Measurements from ENCODE around the gene IL23R.
"Not testable (repeated sequence)": the region's sequence is repeated elsewhere in the genome, so short reads cannot be mapped to it uniquely, and the experiment has no call there.

Gene IL23R

GRCh38 chr1:67194209-67194863 lies 28.1 kb downstream of the IL23R start:
- DNase-seq: no peak

- DNase-seq: no peak
Measured at GRCh38 chr1:67200755-67201154, 34.5 kb downstream of the IL23R start.

DNA sequence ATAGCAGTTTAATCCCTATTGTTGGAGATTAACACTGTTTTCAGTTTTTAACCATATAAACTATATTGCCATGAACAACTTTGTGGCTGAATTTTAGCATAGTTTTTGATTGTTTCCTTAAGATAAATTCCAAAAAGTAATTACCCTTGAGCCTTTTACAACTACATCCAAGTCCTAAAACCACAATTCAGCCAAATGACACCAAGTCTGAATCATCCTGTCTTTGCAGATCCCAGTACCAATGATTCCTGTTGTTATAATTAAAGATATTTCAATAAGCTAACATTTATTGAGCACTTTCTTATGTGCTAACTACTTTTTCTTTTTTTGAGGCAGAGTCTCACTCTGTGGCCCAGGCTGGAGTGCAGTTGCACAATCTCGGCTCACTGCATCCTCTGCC lies 35.6 kb downstream of the IL23R start:
- DNase-seq: no peak

GRCh38 chr1:67204298-67204980 lies 38.2 kb downstream of the IL23R start:
- DNase-seq: no peak

DNA sequence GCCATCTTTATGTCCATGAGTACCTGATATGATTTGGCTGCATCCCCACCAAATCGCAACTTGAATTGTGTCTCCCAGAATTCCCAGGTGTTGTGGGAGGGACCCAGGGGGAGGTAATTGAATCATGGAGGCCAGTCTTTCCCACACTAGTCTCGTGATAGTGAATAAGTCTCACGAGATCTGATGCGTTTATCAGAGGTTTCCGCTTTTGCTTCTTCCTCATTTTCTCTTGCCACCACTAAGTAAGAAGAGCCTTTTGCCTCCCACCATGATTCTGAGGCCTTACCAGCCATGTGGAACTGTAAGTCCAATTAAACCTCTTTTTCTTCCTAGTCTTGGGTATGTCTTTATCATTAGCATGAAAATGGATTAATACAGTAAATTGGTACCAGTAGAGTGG lies 41.1 kb downstream of the IL23R start:
- not testable (repeated sequence) for DNase-seq

- DNase-seq: no peak
Measured at GRCh38 chr1:67208217-67208616, 42.0 kb downstream of the IL23R start.

DNA sequence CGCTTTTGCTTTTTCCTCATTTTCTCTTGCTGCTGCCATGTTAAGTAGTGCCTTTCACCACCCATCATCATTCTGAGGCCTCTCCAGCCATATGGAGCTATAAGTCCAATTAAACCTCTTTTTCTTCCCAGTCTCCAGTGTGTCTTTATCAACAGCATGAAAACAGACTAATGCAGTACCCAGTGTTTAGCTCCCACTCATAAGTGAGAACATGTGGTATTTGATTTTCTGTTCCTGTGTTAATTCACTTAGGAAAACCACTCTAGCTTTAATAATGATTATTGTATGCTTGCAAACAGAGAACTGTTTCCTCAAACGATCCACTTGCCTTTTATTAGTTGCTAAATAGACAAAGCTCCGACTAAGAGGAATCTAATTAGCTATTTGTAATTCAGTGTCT lies 43.3 kb downstream of the IL23R start:
- DNase-seq: no peak

- no peak for DNase-seq
Measured at GRCh38 chr1:67211589-67212563, 45.6 kb downstream of the IL23R start.

- no peak for DNase-seq
Measured at GRCh38 chr1:67213164-67213563, 46.9 kb downstream of the IL23R start.

- no peak for DNase-seq
Measured at GRCh38 chr1:67213948-67214347, 47.7 kb downstream of the IL23R start.

DNA sequence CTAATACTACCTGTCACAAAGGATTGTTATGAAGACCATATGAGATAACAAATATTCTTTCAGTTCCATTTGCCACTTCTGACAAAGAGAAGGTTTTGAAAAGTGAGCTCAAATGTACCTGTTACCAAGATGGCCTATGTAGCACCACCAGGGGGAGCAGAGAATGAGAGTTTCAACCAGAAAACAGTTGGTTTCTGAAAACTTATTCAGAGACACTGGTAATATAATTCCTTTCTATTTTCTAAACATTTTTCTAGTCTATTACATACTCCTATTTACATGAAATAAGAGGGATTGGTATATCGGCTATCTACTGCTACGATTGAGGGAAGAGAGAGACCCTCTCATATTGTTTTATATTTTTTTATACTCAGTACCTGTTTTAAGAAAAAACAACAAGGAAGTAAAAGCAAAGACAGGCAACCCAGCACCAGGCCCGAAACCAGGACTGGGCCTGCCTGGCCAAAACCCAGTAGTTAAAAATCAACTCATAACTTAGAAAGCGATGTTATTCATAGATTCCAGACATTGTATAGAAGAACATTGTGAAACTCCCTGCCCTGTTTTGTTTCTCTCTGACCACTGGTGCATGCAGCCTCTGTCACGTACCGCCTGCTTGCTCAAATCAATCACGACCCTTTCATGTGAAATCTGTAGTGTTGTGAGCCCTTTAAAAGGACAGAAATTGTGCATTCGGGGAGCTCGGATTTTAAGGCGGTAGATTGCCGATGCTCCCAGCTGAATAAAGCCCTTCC lies 48.3 kb downstream of the IL23R start:
- no peak for DNase-seq

DNA sequence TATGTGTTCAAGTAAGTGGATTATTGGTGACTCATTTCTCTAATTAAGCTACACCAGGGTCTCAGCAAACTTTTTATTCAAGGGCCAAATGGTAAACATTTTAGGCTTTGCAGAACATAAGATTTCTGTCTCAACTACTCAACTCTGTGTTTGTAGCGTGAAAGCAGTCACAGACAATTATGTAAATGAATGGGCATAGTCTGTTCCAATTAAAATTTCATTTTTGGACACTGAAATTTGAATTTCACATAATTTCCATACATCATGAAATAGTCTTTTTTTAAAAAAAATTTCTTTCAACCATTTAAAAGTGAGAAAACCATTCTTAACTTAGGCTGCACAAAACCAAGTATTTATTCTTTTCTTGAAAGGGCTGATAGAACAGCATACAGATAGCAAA lies 50.1 kb downstream of the IL23R start:
- DNase-seq: no peak

GRCh38 chr1:67217417-67217816 lies 51.2 kb downstream of the IL23R start:
- DNase-seq: no peak

GRCh38 chr1:67217938-67218337 lies 51.7 kb downstream of the IL23R start:
- no peak for DNase-seq

GRCh38 chr1:67224856-67225255 lies 58.6 kb downstream of the IL23R start:
- DNase-seq: no peak

DNA sequence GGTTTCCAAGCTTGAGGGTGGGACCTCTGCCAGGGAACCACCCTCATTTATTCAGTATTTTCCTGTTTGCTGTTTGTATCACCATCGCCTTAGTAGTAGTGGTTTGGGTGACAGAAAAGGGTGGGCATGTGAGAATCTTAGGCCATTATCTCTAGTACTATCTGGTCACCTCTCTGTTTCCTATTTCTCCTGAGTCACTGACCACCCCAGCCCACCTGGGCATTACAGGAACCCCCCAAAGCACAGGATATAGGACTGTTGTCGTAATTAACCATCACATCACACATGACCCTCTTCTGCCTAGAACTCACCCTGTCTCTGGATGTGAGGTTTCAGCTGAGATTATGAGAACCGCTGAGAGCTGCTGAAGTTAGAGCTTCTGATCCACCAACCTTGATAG lies 60.4 kb downstream of the IL23R start:
- DNase-seq: no peak

DNA sequence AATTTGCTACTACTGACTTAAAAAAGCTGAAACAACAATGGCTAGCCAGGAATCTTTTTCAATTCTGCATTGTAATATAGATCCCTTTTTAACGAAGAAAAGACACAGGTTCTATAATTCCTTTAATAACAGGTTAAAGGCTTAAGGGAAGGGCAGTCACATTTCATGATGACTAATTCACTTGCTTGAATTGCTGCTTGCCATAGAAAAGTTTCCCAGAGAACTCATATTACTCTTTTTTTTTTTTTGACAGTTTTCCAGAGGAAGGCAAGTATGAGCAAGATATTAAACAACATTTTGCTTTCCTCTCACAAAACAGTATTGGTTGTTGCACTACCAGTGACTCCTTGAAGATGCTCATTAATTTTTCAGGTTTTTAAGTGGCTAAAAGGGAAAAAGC lies 60.9 kb downstream of the IL23R start:
- no peak for DNase-seq

DNA sequence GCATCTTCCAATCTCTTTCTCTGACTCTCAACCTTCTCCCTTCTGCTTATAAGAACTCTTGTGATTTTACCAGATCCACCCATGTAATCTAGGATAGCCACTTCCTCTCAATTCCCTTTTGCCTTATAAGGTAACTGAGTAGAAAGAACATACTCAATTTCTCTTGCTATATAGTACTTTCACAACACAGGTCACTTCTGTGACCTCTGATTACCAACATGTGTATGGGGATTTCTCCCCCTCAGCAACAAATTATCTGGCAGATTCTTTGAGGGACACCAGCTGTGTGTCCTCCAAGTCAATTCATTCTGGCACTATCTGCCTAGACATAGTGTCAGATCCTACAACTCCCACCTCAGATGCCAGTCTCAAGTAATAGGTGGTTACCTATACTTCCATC lies 62.5 kb downstream of the IL23R start:
- DNase-seq: no peak

DNA sequence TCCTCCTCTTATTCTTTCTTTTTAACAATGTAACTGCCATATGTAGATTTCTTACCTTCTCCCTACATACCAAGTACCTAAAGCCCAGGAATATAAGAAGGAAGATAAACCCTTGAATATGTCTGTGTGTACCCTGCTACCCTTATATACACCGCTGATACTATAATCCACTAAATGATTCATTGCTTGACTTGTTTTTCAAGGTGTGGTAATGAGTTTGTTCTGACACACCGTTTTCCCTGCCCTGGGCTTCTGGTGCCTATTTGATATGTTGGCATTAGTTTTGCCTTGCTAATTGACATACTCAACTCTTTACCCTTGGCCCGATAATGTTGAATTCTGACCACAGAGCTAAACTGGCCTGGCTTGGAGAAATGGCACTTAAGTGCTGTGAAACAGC lies 64.3 kb downstream of the IL23R start:
- DNase-seq: no peak

GRCh38 chr1:67236277-67236676 lies 70.0 kb downstream of the IL23R start:
- no peak for DNase-seq

DNA sequence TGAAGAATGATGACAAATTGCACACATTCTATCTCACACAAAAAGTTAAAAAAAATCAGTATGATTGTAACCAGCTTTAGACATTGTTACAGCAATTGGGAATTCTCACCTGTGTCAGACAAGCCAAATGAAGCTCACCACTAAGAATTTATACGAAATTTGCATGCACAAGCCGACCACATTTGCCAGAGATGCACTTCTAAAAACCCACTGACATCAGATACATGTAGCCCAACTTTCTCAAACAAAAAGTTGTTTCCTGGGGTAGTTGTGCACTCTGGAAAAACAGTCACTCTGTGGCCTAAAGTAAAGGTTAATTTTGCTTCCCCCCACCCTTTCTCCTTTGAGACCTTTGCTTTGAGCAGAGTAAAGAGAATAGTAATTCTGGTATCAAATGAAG lies 73.5 kb downstream of the IL23R start:
- DNase-seq: no peak

DNA sequence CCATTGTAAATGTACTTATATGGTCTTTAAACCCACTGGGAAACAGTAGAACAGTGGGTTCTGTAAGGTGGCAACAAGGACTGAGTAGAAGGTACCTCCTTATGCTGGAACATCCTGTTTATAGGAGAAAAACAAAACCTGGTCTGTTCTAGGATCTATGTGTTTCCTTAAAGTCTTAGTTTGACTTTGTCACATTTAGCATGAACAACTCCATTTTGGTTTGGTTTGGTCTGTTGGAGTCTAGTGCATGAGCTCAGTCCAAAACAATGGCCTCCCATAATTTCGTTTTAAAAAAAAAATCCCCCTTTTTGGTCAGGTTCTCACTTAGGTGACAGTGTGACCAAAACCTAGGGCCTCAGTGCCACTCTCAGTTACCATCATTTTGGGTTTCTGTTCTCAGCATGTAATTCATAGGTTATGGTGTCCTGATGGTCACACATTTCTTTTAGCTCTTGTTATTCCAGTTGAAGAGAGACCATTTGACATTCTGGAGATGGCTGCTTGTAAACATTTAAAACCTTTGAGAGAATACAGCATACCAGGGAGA lies 75.0 kb downstream of the IL23R start:
- no peak for DNase-seq

- no peak for DNase-seq
Measured at GRCh38 chr1:67242016-67242415, 75.8 kb downstream of the IL23R start.
